NCI-H1930 (cell line): ENCODE results near the gene TRPM4.
"Not testable (repeated sequence)": the region's sequence is repeated elsewhere in the genome, so short reads cannot be mapped to it uniquely, and the experiment has no call there.

Source experiments
- DNase-seq, 2 experiments: peaks; one replicate each; lab custom pipeline; 2025; lab: John Stamatoyannopoulos, UW

Gene TRPM4

GRCh38 chr19:49127225-49127624 is 30.4 kb upstream of the TRPM4 start:
- not testable (repeated sequence) for DNase-seq

GRCh38 chr19:49127674-49128544 is 29.7 kb upstream of the TRPM4 start:
- DNase-seq, result peak; percentile 96 to 98

GRCh38 chr19:49128545-49129237 is 28.9 kb upstream of the TRPM4 start:
- DNase-seq, result no peak

DNA sequence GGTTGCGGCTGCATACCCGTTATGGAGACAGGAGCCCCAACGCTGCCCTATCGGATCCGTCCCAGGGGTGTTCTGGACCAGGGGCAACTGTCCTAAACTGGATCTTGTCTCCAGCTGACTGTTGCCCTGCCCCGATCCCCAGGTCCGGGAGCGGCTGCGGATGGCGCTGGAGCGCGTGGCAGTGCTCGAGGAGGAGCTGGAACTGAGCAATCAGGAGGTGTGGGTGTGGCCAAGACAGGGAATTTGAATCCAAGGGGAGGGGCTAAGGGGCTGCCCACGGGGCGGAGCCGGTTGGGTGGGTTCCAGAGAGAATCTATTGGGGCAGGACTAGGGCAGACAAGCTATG is 28.4 kb upstream of the TRPM4 start:
- DNase-seq, result peak in 1 of 2 experiments; percentile 28

GRCh38 chr19:49130325-49130724 is 27.3 kb upstream of the TRPM4 start:
- no peak for DNase-seq

DNA sequence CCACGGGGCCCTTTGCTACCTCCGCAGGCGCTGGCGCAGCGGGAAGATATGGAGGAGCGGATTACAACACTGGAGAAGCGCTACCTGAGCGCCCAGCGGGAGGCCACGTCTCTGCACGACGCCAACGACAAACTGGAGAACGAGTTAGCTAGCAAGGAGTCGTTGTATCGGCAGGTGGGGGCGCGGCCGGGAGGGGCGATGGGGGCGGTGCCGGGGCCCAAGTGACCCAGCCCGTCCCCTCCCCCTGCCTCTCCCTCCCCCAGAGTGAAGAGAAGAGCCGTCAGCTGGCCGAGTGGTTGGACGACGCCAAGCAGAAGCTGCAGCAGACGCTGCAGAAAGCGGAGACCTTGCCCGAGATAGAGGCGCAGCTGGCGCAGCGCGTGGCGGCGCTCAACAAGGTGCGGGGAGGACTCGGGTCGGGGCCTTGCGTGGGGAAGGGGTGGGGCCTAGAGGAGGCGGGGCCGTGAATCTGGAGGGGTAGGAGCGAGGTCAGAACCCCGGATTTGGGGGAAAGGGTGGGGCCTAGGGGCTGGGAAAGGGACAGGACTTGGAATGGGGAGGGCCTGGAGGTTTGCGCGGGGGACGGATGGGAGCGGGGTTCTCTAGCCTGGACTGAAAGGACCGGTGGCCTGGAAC is 24.5 kb upstream of the TRPM4 start:
- no peak for DNase-seq

GRCh38 chr19:49133621-49134454 is 23.8 kb upstream of the TRPM4 start:
- no peak for DNase-seq

DNA sequence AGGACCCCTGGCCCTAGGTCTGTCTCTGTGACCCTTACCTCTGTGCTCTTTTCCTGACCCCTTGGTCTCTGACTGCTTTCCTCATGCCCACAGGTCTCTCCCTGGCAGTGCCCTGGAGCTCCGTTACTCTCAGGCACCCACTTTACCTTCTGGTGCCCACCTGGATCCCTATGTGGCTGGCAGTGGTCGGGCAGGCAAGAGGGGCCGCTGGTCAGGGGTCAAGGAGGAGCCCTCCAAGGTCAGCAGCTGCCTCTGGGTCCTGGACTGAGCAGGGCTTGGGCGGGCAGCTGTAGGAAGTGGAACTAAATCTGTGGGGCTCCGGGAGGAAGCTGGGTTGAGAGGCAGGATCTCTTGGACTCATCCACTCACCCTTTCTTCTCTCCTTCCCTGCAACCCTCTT is 21.9 kb upstream of the TRPM4 start:
- DNase-seq, result no peak

GRCh38 chr19:49136771-49137171 is 20.8 kb upstream of the TRPM4 start:
- DNase-seq, result no peak

- DNase-seq, result no peak
These were observed 16.6 kb upstream of the TRPM4 start for GRCh38 chr19:49140951-49141350.

GRCh38 chr19:49141352-49141751 is 16.2 kb upstream of the TRPM4 start:
- DNase-seq, result no peak

GRCh38 chr19:49142866-49143335 is 14.7 kb upstream of the TRPM4 start:
- peak in 1 of 2 experiments; percentile 44 for DNase-seq

DNA sequence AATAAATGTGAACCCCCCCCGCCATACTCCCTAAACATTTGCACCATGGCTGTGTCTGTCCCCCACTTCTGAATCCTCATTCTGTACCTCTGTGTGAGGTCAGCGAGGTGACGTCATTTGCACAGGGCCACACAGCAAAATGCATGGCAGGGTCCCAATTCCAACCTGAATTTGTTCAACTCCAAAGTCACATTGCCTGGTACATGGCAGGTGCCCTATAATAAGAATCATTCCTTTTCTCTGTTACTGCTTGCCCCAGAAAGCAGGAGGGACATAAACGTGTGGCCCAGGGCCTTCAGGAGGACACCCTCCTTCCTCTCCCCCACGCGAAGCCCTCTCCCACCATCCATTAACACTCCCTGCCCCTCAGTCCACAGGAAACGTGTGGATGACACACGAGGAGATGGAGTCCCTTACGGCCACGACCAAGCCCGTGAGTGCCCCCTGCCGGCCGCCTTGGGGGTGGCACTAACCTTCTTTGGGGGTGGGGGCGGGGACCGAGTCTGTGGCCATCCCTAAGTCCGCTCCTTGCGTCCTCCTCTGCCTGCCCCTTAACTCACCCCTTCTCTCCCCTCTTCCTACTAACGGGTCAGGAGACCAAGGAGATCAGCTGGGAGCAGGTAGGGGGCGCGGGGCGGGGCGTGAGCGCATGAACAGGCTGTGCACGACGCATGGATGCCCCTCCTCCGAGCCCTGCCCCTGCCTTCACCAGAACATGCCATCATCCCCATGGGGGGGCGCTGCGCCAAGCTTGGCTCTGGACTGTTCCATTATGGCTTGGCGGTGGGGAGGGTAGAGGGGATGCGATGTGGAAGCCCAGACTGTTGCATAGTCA is 11.8 kb upstream of the TRPM4 start:
- DNase-seq, result peak; percentile 92

- not testable (repeated sequence) for DNase-seq
These were observed 11.2 kb upstream of the TRPM4 start for GRCh38 chr19:49146408-49146770.

GRCh38 chr19:49148044-49148682 is 9.4 kb upstream of the TRPM4 start:
- no peak for DNase-seq

- peak; percentile 95 for DNase-seq
These were observed 8.6 kb upstream of the TRPM4 start for GRCh38 chr19:49148784-49149651.

GRCh38 chr19:49149652-49150105 is 7.9 kb upstream of the TRPM4 start:
- peak; percentile 83 to 88 for DNase-seq

- peak; percentile 89 to 94 for DNase-seq
These were observed 7.3 kb upstream of the TRPM4 start for GRCh38 chr19:49150106-49150943.

- DNase-seq, result no peak
These were observed 6.7 kb upstream of the TRPM4 start for GRCh38 chr19:49150944-49151243.
